GM10266 (cell line): ENCODE results near the gene GIPC1.

Experiments
- DNase-seq: peaks from one replicate; pipeline ENCODE4 v3.0.0; 2012; ENCODE audit errors: extremely low spot score
- CTCF ChIP-seq: IDR thresholded peaks from 2 replicates; pipeline ENCODE4 v1.5.1; 2012; ENCODE audit warnings: mild to moderate bottlenecking, low read depth; ENCODE audit not compliant: control insufficient read depth, insufficient read depth; ENCODE audit errors: missing control alignments

The GIPC1 gene

GRCh38 chr19:14477418-14478112 lies 18.4 kb downstream of the GIPC1 start:
- no peak for DNase-seq

GRCh38 chr19:14476673-14477401 lies 19.1 kb downstream of the GIPC1 start:
- TF ChIP-seq CTCF = no peak
- DNase-seq = peak; percentile 33

More at GRCh38 chr19:14477418-14478112, 18.4 kb downstream of the GIPC1 start:
- no peak for TF ChIP-seq CTCF

GRCh38 chr19:14476327-14476672 lies 19.6 kb downstream of the GIPC1 start:
- DNase-seq = no peak
- TF ChIP-seq CTCF = no peak

- peak; percentile 66 for DNase-seq
- TF ChIP-seq CTCF = peak; percentile 22
Observed at GRCh38 chr19:14475251-14476073, 20.5 kb downstream of the GIPC1 start, which contains the start of gene PTGER1. Gene PTGER1, minus strand, starts transcription at chr19:14475354. Its CDS starts 1,034 bp downstream, at chr19:14474320.

GRCh38 chr19:14474827-14475226 lies 21.1 kb downstream of the GIPC1 start:
- peak; percentile 24 for DNase-seq

GRCh38 chr19:14473978-14474578 lies 21.8 kb downstream of the GIPC1 start:
- no peak for TF ChIP-seq CTCF
- DNase-seq = peak; percentile 46

More at GRCh38 chr19:14474827-14475226, 21.1 kb downstream of the GIPC1 start:
- no peak for TF ChIP-seq CTCF
